ENCODE results near the gene PRR33.

DNA sequence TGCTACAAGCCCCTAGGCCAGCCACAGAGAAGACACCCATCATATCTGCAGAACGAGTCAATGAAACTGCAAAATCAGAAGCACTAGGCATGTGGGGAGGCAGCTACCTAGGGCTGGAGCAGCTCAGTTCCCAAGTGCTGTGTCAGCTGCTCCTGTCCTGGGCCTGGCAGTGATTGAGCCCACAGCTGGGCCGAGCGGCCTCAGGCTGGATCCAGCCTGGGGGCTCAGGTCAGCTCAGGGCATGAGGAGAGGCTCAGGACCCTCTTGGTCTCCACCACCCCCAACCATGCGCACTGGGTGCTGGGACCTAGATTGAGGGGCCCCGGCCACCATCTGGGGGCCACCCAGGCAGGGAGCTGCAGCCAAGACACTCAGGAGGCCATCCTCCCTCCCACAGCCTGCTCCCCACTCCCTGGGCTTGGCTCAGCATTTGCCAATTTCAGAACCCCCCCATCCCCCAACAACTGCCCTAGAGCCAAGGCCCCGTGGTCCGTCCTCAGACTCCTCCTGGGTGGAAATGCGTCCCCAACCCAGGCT lies 25.4 kb upstream of the PRR33 start:
- TF ChIP-seq, protein P1, sequence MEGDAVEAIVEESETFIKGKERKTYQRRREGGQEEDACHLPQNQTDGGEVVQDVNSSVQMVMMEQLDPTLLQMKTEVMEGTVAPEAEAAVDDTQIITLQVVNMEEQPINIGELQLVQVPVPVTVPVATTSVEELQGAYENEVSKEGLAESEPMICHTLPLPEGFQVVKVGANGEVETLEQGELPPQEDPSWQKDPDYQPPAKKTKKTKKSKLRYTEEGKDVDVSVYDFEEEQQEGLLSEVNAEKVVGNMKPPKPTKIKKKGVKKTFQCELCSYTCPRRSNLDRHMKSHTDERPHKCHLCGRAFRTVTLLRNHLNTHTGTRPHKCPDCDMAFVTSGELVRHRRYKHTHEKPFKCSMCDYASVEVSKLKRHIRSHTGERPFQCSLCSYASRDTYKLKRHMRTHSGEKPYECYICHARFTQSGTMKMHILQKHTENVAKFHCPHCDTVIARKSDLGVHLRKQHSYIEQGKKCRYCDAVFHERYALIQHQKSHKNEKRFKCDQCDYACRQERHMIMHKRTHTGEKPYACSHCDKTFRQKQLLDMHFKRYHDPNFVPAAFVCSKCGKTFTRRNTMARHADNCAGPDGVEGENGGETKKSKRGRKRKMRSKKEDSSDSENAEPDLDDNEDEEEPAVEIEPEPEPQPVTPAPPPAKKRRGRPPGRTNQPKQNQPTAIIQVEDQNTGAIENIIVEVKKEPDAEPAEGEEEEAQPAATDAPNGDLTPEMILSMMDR (IDR thresholded peaks at IDR 0.05): no peak
- no peak for TF ChIP-seq POLR2A (IDR thresholded peaks at IDR 0.05)

Data from heart left ventricle (tissue), 13 donors.